Right renal pelvis (tissue), 4 donors: ENCODE measurements around the gene CYP27A1. TPM values are rescaled to one million over a fixed set of nuclear protein-coding genes. Genes with fewer than 3 reads are reported as not detected.

ENCODE experiments used
- DNase-seq, 4 donors: peaks; one replicate each; pipeline ENCODE4 v3.0.0-alpha.2; 2013; ENCODE audit warnings: low read depth in 4 of 4, low spot score in 3 of 4, missing footprints in 1 of 4
- polyA plus RNA-seq, 4 donors: library from polyadenylated mRNA; unstranded; fragments of 120-200 nt; gene quantifications; one replicate each; pipeline ENCODE4 v1.2.1, GENCODE V29; 2013; ENCODE audit not compliant: insufficient read length in 4 of 4

Gene CYP27A1
- polyA plus RNA-seq, 4 donors: 44.3 to 57.6 (median 50.7) TPM

DNA sequence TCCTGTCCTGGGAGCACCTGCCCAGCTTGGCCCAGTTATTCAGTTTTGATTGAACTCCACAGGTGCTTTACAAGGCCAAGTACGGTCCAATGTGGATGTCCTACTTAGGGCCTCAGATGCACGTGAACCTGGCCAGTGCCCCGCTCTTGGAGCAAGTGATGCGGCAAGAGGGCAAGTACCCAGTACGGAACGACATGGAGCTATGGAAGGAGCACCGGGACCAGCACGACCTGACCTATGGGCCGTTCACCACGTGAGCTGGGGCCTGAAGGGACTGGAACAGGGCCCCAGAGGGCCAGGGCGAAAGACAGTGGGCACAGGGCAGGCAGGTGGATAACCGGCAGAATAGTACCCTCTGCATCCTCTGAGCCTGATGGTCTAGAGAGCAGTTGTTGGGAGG is 27.6 kb downstream of the CYP27A1 start:
- DNase-seq: no peak

- DNase-seq: no peak
Observed at GRCh38 chr2:218810256-218810655, 28.3 kb downstream of the CYP27A1 start.

DNA sequence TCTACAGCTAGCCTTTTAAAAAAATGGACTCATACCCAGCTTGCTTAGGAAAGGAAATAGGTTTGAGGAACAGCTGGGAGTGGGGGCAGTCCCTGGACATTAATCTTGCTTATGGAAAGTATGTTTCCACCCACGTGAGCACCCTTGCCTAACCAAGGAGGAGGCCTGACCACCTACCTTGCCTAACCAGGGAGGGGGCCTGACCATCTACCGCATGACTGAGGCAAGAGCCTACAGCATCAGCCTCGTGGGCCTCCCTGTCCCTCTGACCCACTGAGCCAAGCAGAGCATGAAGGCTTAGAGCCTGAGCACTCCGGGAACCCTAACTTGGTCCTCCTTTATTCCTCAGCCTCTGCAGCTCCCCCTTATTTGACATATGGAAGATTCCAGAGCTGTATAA is 29.4 kb downstream of the CYP27A1 start:
- DNase-seq: no peak

GRCh38 chr2:218812096-218812815 is 30.3 kb downstream of the CYP27A1 start:
- DNase-seq: no peak

GRCh38 chr2:218812861-218813260 is 30.9 kb downstream of the CYP27A1 start:
- no peak for DNase-seq

DNA sequence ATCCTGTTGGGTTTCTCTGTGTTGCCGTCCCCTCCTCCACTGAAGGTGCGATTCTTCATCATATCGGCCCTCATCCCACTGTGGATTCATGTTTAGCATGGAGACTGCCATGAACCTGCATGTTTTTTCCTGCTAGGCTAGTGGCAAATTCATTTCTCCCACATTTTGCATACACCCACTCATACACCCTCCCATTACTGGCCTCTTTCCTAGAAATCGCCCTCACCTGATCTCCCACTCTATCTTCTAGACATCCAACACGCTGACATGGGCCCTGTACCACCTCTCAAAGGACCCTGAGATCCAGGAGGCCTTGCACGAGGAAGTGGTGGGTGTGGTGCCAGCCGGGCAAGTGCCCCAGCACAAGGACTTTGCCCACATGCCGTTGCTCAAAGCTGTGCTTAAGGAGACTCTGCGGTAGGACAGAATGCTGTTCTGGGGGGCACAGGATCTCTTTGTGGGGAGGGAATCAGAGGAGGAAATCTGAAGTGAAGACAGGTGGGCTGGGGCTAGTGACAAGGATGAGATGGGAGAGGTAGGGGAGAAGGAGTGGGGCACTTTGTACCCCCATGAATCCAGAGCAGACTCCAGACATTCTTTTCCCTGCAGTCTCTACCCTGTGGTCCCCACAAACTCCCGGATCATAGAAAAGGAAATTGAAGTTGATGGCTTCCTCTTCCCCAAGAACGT is 32.0 kb downstream of the CYP27A1 start:
- DNase-seq: no peak

DNA sequence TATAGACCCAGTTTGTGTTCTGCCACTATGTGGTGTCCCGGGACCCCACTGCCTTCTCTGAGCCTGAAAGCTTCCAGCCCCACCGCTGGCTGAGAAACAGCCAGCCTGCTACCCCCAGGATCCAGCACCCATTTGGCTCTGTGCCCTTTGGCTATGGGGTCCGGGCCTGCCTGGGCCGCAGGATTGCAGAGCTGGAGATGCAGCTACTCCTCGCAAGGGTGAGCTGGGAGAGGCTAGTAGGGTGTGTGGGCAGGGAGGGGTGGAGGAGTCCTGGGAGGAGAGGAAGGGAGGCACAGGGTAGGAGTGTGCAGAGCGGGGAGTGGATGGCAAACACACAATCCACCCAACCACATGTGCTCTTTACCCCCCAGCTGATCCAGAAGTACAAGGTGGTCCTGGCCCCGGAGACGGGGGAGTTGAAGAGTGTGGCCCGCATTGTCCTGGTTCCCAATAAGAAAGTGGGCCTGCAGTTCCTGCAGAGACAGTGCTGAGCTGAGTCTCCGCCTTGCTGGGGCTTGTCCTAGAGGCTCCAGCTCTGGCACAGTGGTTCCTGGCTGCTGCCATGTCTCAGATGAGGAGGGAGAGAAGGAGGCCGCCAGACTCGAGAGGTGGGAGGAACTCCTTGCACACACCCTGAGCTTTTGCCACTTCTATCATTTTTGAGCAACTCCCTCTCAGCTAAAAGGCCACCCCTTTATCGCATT is 32.7 kb downstream of the CYP27A1 start:
- no peak for DNase-seq

DNA sequence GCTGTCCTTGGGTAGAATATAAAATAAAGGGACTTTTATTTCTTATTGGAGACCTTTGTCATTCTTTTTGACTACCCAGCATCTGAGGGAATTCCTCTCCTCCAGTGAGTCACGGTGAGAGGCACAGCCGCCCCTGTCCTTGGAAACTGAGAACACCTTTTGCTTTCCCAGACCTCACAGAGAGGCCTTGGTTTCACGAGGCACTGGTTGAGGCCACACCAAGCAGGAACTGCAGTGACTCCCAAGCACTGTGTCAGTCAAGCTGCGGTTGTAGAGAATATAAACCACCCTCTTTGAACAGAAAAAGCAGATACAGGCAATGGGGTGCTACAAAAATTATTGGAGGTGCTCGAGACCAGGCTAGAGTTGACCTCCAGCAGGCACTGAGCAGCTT is 33.3 kb downstream of the CYP27A1 start:
- DNase-seq: no peak

- DNase-seq: no peak
Observed at GRCh38 chr2:218815649-218816048, 33.7 kb downstream of the CYP27A1 start.

DNA sequence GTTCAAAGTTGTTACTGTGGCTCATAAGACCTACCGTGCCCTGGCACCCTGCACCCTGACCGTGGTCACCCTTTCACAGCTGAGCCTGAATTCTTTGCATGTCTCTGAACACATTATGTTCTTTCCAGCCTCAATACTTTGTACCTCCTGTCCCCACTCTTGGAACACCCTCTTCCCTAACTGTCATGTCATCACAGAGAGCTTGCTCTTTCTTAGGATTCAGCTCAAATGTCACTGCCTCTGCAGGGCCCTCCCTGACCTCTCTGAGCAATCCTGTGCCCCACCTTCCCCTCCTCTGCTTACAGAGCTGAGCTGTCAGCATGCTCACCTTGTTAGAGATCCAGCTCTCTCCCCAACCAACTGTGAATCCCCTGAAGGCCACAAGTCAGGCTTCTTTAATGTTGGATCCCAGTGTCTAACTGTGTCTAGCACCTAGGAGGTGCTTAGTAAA is 34.6 kb downstream of the CYP27A1 start:
- DNase-seq: no peak

- DNase-seq: no peak
Observed at GRCh38 chr2:218819093-218819492, 37.1 kb downstream of the CYP27A1 start.

DNA sequence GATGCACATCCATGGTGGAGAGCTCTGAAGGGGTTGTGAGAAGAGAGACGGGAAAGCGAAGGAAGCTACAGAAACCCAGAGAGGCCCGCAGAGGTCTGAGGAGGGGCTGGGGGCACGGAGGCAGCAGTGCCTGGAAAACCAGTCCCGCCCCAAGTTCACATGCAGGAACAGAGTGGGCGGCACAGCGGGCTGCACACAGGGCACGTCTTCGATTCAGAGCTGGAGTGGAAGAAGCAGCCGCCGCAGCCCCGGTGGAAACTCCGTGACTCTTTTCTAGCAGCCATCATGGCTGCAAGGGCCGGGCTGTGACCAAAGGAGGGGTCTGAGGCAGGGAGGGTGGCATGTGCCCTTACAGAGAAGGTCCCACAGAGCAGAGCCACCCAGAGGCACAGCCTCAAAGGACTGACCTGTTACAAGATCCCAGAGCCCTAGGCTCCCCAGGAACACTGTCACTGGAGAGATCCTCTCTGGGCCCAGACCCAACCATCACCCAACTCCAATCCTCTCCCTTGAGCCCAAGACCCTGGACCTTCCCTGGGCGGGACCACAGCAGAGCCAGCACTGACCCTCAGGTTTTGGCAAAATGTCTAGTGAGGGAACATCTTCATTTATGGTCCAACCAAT is 38.9 kb downstream of the CYP27A1 start:
- no peak for DNase-seq

DNA sequence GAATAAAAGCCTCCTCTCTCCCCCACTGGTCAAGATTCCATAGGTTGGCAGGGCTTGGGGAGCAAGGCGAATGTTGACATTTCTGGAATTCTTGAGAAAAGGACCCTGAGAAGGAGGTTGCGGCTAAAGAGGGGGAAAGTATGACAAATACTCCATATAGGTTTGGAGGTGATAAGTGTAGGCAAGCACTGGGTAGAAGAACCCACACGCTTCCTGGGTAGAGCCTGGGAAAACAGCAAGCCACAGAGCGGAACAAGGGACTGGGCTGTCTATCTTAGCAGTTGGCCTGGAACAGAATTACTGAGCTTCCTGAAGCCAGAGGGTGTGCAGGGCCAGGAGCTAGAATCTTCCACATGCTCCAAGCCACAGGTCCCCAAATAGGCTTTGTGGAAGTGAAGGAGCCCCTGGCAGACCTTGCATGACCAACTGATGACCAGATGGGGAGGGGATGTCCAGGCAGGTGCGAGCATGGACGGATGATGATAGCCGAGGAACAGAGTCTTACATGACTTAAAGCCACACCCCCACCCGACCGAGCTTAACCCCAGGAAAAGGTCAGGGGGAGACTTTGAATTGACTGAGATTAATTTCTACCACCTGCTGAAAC is 39.8 kb downstream of the CYP27A1 start:
- no peak for DNase-seq

DNA sequence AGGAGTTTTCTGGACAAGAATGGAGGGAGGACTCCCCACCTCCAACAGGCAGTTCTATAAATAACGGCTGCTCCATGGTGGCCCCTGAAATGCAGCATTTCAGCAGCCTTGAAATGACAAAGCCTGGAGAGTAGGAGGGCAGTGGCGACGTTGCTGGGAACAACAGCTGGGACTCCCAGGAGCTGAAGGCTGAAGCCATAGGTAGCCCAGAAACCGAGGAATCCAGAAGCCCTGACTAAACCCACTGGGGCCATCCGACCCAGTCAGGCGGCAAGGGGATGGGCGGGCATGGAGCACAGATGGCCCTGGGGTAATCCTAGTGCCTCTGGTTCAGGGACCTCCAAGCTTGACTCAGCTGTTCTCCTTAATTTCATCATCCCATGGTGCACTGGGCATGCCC is 40.7 kb downstream of the CYP27A1 start:
- no peak for DNase-seq

GRCh38 chr2:218823196-218823855 is 41.4 kb downstream of the CYP27A1 start:
- DNase-seq: no peak

- no peak for DNase-seq
Observed at GRCh38 chr2:218824004-218824403, 42.1 kb downstream of the CYP27A1 start.

DNA sequence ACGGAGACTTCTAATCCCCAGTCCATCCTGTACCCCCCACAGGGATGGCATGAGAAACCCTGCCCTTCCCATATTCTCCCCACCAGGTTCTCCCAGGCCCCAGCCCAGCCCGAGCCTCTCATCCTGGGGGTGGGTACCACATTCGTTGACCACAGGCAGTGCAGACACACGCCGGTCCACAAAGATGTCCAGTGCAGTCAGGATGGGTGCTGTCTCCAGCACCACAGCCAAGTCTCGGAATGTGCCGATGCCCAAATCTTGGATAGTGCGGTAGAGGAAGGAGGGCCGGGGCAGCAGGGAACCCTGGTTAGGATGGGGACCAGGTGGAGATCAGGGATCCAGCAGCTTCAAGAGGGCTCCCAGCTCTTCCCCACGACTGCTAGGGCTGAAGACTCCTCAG is 44.8 kb downstream of the CYP27A1 start:
- DNase-seq: no peak

GRCh38 chr2:218827701-218828476 is 45.9 kb downstream of the CYP27A1 start:
- DNase-seq: no peak

DNA sequence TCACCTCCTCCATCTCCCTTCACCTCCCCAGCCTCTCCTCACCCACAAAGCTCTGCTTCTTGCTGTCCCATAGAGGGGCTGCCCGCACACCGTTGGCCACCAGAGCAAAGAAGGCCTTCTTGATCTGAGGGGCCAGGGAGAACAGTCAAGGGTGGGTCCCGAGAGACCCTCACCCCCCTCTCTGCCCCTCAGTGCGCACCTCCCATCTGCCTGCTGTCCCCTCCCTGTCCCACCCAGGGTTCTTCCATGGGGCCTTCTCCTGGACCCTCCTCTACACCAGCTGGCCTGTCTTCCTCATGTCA is 46.5 kb downstream of the CYP27A1 start:
- no peak for DNase-seq
